Coronary artery (tissue), 2 donors: Measurements from ENCODE around the gene TTLL5.

Source experiments
- DNase-seq: peaks from one replicate; pipeline ENCODE4 v3.0.0-alpha.2; 2017; ENCODE audit warnings: low spot score
- H3K27ac ChIP-seq, 2 donors: fragments of 200-600 bp; sonication (generic); one replicate each; pipeline ENCODE4 v1.5.1; 2016 to 2019
- H3K4me3 ChIP-seq: fragments of 200-600 bp; sonication (generic); 2 replicates; pipeline ENCODE4 v1.5.1; 2016; ENCODE audit warnings: mild to moderate bottlenecking, moderate library complexity
- TF ChIP-seq, protein P1 (sequence below): fragments of 200-600 bp; sonication (generic); IDR thresholded peaks from one replicate; pipeline ENCODE4 v1.5.1; 2019; ENCODE audit warnings: antibody characterized with exemption

Gene TTLL5

DNA sequence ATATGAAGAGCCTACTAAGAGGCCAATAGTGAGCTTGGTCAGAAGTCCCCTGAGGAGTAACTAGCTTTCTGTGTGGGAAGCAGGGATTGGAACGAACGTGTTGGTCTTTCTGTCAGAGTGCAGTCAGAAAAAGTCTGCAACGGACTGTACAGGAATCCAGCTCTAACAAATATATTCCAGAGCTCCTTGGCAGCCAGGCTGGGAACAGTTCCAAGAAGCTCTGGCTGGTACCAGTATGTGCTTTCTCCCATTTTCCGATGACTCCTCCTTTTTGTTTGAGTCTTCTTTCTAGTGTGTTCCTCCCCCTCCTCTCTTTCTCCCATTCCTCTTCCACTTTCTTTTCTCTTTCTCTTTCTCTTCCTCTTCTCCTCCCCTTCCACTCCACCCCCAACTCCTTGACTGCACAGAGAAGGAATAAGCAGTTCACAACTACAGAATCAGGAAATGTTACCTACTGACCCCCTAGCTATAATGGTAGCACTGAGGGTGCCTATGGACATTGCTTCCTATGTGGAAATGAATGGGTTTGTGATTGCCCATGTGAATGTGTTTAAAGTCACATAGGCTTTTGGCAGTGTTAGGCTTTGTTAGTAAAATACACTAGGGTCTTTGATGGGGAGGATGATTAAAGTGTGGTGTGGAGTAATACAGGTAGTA, 59.9 kb downstream of the TTLL5 start:
- peak; percentile 81 for DNase-seq
- Histone ChIP-seq H3K27ac (peak overlapping the region; percentile 58 to 73), H3K4me3 (peak overlapping the region; percentile 37)
- TF ChIP-seq, protein P1, sequence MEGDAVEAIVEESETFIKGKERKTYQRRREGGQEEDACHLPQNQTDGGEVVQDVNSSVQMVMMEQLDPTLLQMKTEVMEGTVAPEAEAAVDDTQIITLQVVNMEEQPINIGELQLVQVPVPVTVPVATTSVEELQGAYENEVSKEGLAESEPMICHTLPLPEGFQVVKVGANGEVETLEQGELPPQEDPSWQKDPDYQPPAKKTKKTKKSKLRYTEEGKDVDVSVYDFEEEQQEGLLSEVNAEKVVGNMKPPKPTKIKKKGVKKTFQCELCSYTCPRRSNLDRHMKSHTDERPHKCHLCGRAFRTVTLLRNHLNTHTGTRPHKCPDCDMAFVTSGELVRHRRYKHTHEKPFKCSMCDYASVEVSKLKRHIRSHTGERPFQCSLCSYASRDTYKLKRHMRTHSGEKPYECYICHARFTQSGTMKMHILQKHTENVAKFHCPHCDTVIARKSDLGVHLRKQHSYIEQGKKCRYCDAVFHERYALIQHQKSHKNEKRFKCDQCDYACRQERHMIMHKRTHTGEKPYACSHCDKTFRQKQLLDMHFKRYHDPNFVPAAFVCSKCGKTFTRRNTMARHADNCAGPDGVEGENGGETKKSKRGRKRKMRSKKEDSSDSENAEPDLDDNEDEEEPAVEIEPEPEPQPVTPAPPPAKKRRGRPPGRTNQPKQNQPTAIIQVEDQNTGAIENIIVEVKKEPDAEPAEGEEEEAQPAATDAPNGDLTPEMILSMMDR, result no peak

DNA sequence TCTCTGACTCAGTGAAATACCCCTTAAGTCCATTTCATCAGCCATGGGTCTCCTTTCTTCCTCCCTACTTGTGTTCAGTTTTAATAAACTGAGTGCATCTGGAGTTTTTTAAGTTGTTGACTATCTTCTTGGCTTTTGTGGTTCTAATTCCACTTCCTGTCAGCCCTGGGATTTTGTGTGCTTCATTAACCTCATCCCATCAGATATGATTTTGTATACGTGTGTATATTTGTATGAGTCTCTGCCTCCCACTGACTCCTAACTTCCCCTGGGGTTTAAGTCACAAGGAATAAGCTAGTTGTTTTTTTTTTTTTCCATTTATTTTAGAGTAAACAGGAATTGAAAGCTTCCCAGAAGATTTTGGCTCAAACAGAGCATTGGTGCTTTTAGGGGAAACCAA, 62.7 kb downstream of the TTLL5 start:
- H3K27ac ChIP-seq, result no peak overlapping the region
- TF ChIP-seq, protein P1, result no peak
- no peak for DNase-seq
- H3K4me3 ChIP-seq, result no peak overlapping the region

DNA sequence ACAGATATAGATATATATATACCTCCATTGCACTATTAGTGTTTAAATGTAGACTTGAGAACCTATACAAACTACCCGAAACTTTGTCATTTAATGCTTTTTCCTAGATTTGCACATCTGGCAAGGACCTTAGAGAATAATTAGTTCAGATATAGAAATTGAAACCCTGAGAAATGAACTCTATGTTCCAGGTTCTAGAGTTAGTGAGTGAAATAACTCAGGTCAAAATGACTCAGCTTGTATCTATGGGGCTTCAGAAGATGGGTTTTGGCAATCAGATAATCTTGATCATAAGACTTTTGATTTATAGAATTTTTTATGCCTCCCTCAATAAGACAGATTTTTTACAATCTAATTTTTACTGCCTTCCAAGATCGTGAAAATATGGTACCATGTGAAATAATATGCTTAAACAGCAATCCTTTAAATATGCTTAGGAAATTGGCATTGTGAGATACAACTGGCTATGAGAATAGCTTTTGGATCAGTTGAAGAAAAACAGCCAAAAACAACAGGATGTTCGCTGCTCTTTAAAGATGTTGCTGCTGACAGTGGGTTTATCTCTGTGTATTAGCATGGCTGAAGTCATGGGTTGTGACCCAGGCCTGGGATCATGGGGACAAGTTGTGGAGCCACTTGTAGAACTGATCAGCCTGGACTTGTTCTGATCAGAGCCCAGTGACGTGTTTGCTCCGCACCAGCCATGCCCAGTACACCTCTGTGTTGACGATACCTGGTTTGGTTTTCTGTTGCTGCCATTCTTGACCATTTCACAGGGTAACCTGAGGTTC, 63.6 kb downstream of the TTLL5 start:
- H3K27ac ChIP-seq, result peak overlapping the region in 1 of 2 donors; percentile 52
- DNase-seq, result no peak

GRCh38 chr14:75725481-75725880, 64.4 kb downstream of the TTLL5 start:
- no peak for DNase-seq
- Histone ChIP-seq H3K27ac (peak overlapping the region in 1 of 2 donors; percentile 8), H3K4me3 (no peak overlapping the region)
- TF ChIP-seq, protein P1, result no peak

More for the DNA sequence above, 63.6 kb downstream of the TTLL5 start:
- H3K4me3 ChIP-seq, result no peak overlapping the region
- TF ChIP-seq, protein P1, result no peak

DNA sequence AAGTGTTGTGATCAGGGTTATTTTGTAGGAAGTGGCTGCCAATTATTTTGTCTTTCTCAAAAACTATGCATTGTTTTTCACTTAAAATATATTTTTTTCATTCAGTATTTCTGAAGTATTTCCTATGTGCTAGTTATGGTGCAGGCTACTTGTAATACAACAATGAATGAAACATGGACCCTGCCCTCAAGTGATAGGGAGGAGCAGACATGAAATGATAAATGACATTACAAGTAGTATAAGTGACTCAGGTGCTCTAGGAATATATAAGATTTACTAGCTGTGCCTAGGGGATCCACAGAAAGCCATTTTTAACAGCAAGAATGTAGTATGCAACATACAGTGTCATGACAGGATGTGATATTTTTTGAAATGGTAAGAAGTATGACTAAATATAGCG, 65.3 kb downstream of the TTLL5 start:
- DNase-seq, result no peak
- Histone ChIP-seq H3K4me3 (no peak overlapping the region), H3K27ac (no peak overlapping the region)
- TF ChIP-seq, protein P1, result no peak

DNA sequence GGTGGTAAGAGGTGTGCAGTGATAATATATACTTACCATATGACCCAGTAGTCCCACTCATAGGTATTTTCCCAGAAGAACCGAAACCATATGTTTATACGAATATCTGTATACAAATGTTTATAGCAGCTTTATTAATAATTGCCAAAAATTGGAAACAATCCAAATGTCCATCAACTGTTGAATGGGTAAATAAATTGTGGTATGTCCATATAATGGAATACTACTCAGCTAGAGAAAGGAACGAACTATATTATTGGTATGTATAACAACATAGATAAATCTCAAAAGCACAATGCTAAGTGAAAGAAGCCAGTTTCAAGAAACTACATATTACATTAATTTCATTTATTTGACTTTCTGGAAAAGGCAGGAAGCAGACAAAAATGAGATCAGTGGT, 66.1 kb downstream of the TTLL5 start:
- no peak for DNase-seq
- no peak overlapping the region for H3K4me3 ChIP-seq

More for the DNA sequence above, 66.1 kb downstream of the TTLL5 start:
- TF ChIP-seq, protein P1, result no peak
- H3K27ac ChIP-seq, result no peak overlapping the region
